Measurements from ENCODE around the gene CRLF3. TPM values are rescaled to one million over a fixed set of nuclear protein-coding genes. Genes with fewer than 3 reads are reported as not detected.

The CRLF3 gene
- total and polyA plus RNA-seq, 7 donors, result 3.2 to 6.4 (median 4.2) TPM

DNA sequence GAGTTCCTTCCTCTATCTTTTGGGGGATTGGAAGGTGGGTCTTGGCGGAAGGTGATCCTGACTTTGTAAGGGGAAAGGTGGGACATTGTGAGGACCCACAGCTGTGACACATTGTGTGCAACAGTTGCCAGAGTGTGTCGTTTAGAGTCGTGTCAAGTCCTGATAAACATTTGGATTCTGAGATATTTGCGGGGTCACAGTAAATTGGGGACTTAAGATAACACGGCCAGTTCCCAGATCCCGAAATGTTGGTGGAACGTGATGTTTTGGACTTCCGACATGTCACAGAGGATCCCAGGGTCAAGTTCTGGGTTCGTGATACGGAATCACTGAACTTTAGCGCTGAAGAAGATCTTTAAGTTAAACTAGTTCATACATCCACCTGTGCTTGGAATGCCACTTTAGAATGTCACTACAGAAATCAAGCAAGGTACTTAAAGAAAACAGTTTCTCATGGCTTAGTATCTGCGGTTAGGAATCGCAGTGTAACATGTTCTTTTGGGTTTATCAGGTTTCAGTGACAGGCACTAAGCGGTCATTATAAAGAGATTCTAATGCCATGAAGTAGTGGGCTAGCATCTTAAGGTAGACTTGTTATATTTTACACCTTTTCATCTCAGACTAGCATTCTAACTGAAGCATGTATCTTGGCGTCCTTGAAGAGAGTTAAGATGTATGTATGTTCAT, 8.1 kb upstream of the CRLF3 start:
- H3K36me3 ChIP-seq (ENCODE audit: insufficient read depth in 1 of 2, low read depth in 1 of 2), result no peaks in the 10 kb centered on the region
- ATAC-seq, result no peak
- WGBS, 3 donors, result 2% methylated on average over 15 of the region's 15 CpGs
- no peaks in the 10 kb centered on the region for H3K9me3 ChIP-seq
- peak overlapping the region; percentile 95 for H3K4me3 ChIP-seq
- H3K27ac ChIP-seq, result no peak overlapping the region
- peaks cover 13% of the 10 kb centered on the region for H3K4me1 ChIP-seq
- intact Hi-C loops (cut with DNase I), result no loop called here
- H3K27me3 ChIP-seq (ENCODE audit: insufficient read depth in 3 of 3, low read length in 2 of 3), result no peaks in the 10 kb centered on the region
- DNase-seq, result no peak
- TF ChIP-seq, protein P1, sequence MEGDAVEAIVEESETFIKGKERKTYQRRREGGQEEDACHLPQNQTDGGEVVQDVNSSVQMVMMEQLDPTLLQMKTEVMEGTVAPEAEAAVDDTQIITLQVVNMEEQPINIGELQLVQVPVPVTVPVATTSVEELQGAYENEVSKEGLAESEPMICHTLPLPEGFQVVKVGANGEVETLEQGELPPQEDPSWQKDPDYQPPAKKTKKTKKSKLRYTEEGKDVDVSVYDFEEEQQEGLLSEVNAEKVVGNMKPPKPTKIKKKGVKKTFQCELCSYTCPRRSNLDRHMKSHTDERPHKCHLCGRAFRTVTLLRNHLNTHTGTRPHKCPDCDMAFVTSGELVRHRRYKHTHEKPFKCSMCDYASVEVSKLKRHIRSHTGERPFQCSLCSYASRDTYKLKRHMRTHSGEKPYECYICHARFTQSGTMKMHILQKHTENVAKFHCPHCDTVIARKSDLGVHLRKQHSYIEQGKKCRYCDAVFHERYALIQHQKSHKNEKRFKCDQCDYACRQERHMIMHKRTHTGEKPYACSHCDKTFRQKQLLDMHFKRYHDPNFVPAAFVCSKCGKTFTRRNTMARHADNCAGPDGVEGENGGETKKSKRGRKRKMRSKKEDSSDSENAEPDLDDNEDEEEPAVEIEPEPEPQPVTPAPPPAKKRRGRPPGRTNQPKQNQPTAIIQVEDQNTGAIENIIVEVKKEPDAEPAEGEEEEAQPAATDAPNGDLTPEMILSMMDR (IDR thresholded peaks at IDR 0.05), result no peak

DNA sequence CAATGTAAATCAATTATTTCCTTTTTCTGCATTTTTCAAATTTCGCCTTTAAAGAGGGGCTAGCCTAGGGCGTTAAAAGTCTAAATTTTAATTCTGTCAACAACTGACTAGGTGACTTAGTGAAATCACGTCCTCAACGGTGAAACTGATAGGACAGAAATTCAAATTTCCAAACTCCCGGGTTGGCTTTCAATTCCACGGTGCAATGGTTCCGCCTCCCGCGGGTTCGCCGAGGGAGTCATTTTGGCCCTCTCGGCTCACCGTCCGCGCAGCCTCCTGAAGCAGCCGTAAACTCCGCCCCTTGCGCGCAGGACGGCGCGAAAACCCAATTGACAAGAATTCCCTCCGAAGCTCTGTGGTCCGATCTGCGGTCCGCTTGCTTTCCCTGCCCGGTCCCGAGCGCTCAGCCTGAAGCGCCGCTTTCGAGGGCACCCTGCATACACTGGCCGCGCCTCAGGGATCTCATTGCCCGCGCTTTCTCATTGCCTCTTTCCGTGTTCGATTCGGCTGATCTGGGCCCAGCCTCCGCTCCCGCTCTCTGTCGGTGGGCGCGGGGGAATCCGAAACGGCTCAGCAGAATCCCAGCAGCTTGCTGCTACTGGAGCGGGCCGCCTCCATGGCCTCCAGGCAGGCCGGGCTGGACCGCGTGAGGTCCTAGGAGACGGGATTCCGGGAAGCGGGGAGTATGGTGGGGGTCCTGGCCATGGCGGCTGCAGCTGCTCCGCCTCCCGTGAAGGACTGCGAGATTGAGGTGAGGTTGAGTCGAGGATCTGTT, 7.4 kb upstream of the CRLF3 start, which contains the start of gene ATAD5:
Gene ATAD5 (plus strand): TSS at position 304 of the 775 bp plus-strand sequence. CDS start 382 bp downstream, at position 686.
- DNase-seq, result peak; percentile 94 to 95
- intact Hi-C loops (cut with DNase I), result no loop called here
- TF ChIP-seq, protein P1 (IDR thresholded peaks at IDR 0.05), result no peak
- no peaks in the 10 kb centered on the region for H3K9me3 ChIP-seq
- peak within 1 kb of the TSS; percentile 2 for H3K27ac ChIP-seq
- peak within 1 kb of the TSS; percentile 95 for H3K4me3 ChIP-seq
- H3K36me3 ChIP-seq (ENCODE audit: insufficient read depth in 1 of 2, low read depth in 1 of 2), result no peaks in the 10 kb centered on the region
- H3K4me1 ChIP-seq, result peaks cover 13% of the 10 kb centered on the region
- ATAC-seq, result peak; percentile 98 to 100 (median 100)
- WGBS, 3 donors, result 0% methylated on average over 59 of the region's 59 CpGs
- H3K27me3 ChIP-seq (ENCODE audit: insufficient read depth in 3 of 3, low read length in 2 of 3), result no peaks in the 10 kb centered on the region

DNA sequence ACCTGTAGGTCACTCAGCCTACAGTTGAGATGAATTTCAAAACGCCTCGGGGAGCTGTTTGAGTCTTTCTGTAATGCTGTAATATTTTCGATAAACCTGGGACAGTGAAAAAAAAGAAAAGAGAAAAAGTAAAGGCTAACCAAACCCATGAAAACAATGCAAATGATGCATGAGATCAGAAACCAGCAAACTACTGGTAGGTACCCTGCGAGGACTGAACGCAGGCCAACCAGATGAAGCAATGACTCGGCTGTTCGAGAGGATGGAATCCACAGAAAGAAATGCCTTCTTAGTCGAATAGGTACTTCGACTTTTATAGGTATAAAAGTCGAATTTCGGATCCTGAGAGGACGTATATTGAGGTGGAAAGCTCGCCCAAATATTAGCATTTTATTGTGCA, 6.8 kb upstream of the CRLF3 start:
- WGBS, 3 donors, result 20 to 26% (median 21%) methylated on average over 13 of the region's 13 CpGs
- Histone ChIP-seq H3K27ac (peak overlapping the region; percentile 2), H3K36me3 (ENCODE audit: insufficient read depth in 1 of 2, low read depth in 1 of 2) (no peaks in the 10 kb centered on the region), H3K4me1 (peaks cover 13% of the 10 kb centered on the region), H3K4me3 (peak overlapping the region; percentile 95), H3K9me3 (no peaks in the 10 kb centered on the region), H3K27me3 (ENCODE audit: insufficient read depth in 3 of 3, low read length in 2 of 3) (no peaks in the 10 kb centered on the region)
- ATAC-seq (peak in 3 of 4 donors; percentile 31 to 58 (median 37)), DNase-seq (no peak)
- TF ChIP-seq, protein P1 (IDR thresholded peaks at IDR 0.05), result no peak
- intact Hi-C loops (cut with DNase I), result no loop called here

DNA sequence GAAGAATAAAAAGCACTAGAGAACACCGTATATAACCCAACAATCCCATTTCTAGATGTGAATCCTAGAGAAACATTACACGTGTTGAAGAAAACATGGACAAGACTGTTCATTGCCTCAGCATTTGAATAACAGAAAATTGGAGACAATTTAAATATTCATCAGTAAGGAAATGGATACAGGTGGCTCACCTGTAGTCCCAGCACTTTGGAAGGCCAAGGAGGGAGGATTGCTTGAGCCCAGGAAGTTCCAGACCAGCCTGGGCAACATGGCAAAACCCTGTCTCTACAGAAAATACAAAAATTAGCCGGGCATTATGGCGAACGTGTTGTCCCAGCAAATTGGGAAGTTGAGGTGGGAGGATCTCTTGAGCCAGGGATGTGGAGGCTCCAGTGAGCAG, 4.5 kb upstream of the CRLF3 start:
- Histone ChIP-seq H3K27me3 (ENCODE audit: insufficient read depth in 3 of 3, low read length in 2 of 3) (no peaks in the 10 kb centered on the region), H3K9me3 (no peaks in the 10 kb centered on the region), H3K4me1 (peaks cover 13% of the 10 kb centered on the region), H3K27ac (no peak overlapping the region), H3K4me3 (no peak overlapping the region), H3K36me3 (ENCODE audit: insufficient read depth in 1 of 2, low read depth in 1 of 2) (no peaks in the 10 kb centered on the region)
- WGBS, 3 donors, result 73 to 77% (median 76%) methylated on average over 5 of the region's 5 CpGs
- intact Hi-C loops (cut with DNase I), result no loop called here
- TF ChIP-seq, protein P1 (IDR thresholded peaks at IDR 0.05), result no peak
- no peak for ATAC-seq
- DNase-seq, result no peak
